GM20000 (cell line): ENCODE data around the gene HDC.

ENCODE experiments used
- DNase-seq: peaks from one replicate; pipeline ENCODE4 v3.0.0; 2012; ENCODE audit warnings: low spot score
- CTCF ChIP-seq: IDR thresholded peaks from 2 replicates; pipeline ENCODE4 v1.5.1; 2012; ENCODE audit warnings: mild to moderate bottlenecking, control low read depth; ENCODE audit errors: extremely low read depth, missing control alignments

Gene HDC

GRCh38 chr15:50265620-50266019 lies at the start of gene HDC:
Gene HDC (minus strand): TSS chr15:50265726. CDS start chr15:50265623, 103 bp downstream.
- no peak for TF ChIP-seq CTCF
- no peak for DNase-seq

GRCh38 chr15:50312636-50313035 lies 47.1 kb upstream of the HDC start:
- TF ChIP-seq CTCF, result no peak
- DNase-seq, result no peak

- TF ChIP-seq CTCF, result no peak
- DNase-seq, result no peak
These were observed 42.3 kb upstream of the HDC start for GRCh38 chr15:50307799-50308198.

- DNase-seq, result no peak
- no peak for TF ChIP-seq CTCF
These were observed 39.3 kb upstream of the HDC start for GRCh38 chr15:50304836-50305235.

- no peak for TF ChIP-seq CTCF
- peak; percentile 33 for DNase-seq
These were observed 37.1 kb upstream of the HDC start for GRCh38 chr15:50302581-50302980.

GRCh38 chr15:50298340-50298739 lies 32.8 kb upstream of the HDC start:
- DNase-seq, result no peak
- TF ChIP-seq CTCF, result no peak

GRCh38 chr15:50295966-50296365 lies 30.4 kb upstream of the HDC start:
- TF ChIP-seq CTCF, result no peak
- no peak for DNase-seq

GRCh38 chr15:50289749-50290148 lies 24.2 kb upstream of the HDC start:
- TF ChIP-seq CTCF, result no peak
- DNase-seq, result no peak
